SU-DHL-6 (cell line): Measurements from ENCODE around the gene PPP6C.
"Not testable (repeated sequence)": the region's sequence is repeated elsewhere in the genome, so short reads cannot be mapped to it uniquely, and the experiment has no call there.

Experiments used
- H2AFZ ChIP-seq: fragments of 200-600 bp; sonication (generic); 2 replicates; pipeline ENCODE4 v1.6.1; 2014; ENCODE audit warnings: low read depth, mild to moderate bottlenecking, moderate library complexity, mixed read lengths, antibody characterized with exemption, low read length; ENCODE audit not compliant: severe bottlenecking
- H3F3A ChIP-seq: fragments of 200-600 bp; shearing (Covaris generic); 2 replicates; pipeline ENCODE4 v1.6.0; 2016; ENCODE audit warnings: antibody characterized with exemption, mild to moderate bottlenecking; ENCODE audit not compliant: insufficient read depth
- H3K27ac ChIP-seq: fragments of 200-600 bp; sonication (generic); 2 replicates; pipeline ENCODE4 v1.5.1; 2016; ENCODE audit warnings: low read depth, mild to moderate bottlenecking, low read length, moderate library complexity, mixed read lengths
- H3K27me3 ChIP-seq: fragments of 200-600 bp; sonication (generic), shearing (Covaris generic); 2 replicates; pipeline ENCODE4 v1.6.0; 2014; ENCODE audit warnings: mild to moderate bottlenecking, low read length
- H3K36me3 ChIP-seq: fragments of 200-600 bp; sonication (generic); 2 replicates; pipeline ENCODE4 v1.6.1; 2014; ENCODE audit warnings: mild to moderate bottlenecking, low read length, mixed read lengths
- H3K4me2 ChIP-seq: fragments of 300-600, 200-600 bp; shearing (Covaris generic), sonication (generic); 2 replicates; pipeline ENCODE4 v1.6.0; 2014; ENCODE audit warnings: low read length, low read depth, mild to moderate bottlenecking; ENCODE audit not compliant: poor library complexity, severe bottlenecking
- H3K4me3 ChIP-seq: fragments of 200-600 bp; sonication (generic); 2 replicates; pipeline ENCODE4 v1.5.1; 2014; ENCODE audit warnings: antibody characterized with exemption, low read length, mild to moderate bottlenecking, mixed read lengths; ENCODE audit not compliant: insufficient read depth, poor library complexity, severe bottlenecking
- H3K79me2 ChIP-seq: fragments of 200-600 bp; sonication (generic); 2 replicates; pipeline ENCODE4 v1.6.1; 2014; ENCODE audit warnings: mild to moderate bottlenecking, low read length, moderate library complexity; ENCODE audit not compliant: insufficient read depth
- H3K9ac ChIP-seq: fragments of 200-600 bp; sonication (generic); 2 replicates; pipeline ENCODE4 v1.7.0; 2014; ENCODE audit warnings: mild to moderate bottlenecking, low read length
- H3K9me2 ChIP-seq: fragments of 200-600 bp; sonication (generic); replicated peaks from 2 replicates; pipeline ENCODE4 v1.6.1; 2014; ENCODE audit warnings: low read length; ENCODE audit not compliant: insufficient read depth
- H3K9me3 ChIP-seq: fragments of 200-600 bp; sonication (generic); 2 replicates; pipeline ENCODE4 v1.6.1; 2014; ENCODE audit warnings: low read length, mixed read lengths; ENCODE audit not compliant: insufficient read depth
- H4K20me1 ChIP-seq: fragments of 200-600 bp; sonication (generic); 2 replicates; pipeline ENCODE4 v1.6.1; 2014; ENCODE audit warnings: low read depth, mild to moderate bottlenecking, antibody characterized with exemption, low read length, moderate library complexity, mixed read lengths
- CTCF ChIP-seq: fragments of 200-600 bp; sonication (generic); IDR thresholded peaks from one replicate; pipeline ENCODE4 v1.5.1; 2017; ENCODE audit warnings: antibody characterized with exemption, mild to moderate bottlenecking, low read length, moderate library complexity; ENCODE audit not compliant: insufficient read depth, poor library complexity, severe bottlenecking
- EZH2phosphoT487 ChIP-seq: fragments of 200-600 bp; sonication (generic), shearing (Covaris generic); conservative IDR thresholded peaks from 2 replicates; pipeline ENCODE4 v1.6.1; 2018; ENCODE audit warnings: mild to moderate bottlenecking, antibody characterized with exemption, low read length, moderate library complexity, mixed read lengths

Gene PPP6C

GRCh38 chr9:125202846-125203618 is 13.4 kb upstream of the PPP6C start:
- Histone ChIP-seq H3F3A (no peaks in the 10 kb centered on the region), H3K9ac (no peak overlapping the region), H3K9me2 (no peaks in the 10 kb centered on the region), H3K4me3 (no peak overlapping the region), H3K79me2 (peaks cover 9% of the 10 kb centered on the region; the same call in 1 of the 2 replicates), H3K9me3 (no peaks in the 10 kb centered on the region), H3K27ac (no peak overlapping the region), H3K36me3 (0 out of 2 replicates have a peak, but pooled peaks cover 3% of the 10 kb centered on the region), H3K4me2 (no peak overlapping the region), H4K20me1 (no peaks in the 10 kb centered on the region), H3K27me3 (no peaks in the 10 kb centered on the region), H2AFZ (no peak overlapping the region)
- no peak for TF ChIP-seq EZH2phosphoT487
- TF ChIP-seq CTCF = no peak

GRCh38 chr9:125200216-125201047 is 10.8 kb upstream of the PPP6C start, which contains the start of gene RABEPK:
RABEPK (plus strand) TSS chr9:125200542; CDS start chr9:125203014, 2,472 bp downstream.
- Histone ChIP-seq H3K27me3 (no peaks in the 10 kb centered on the region), H3K36me3 (0 out of 2 replicates have a peak, but pooled peaks cover 3% of the 10 kb centered on the region), H3K27ac (peak within 1 kb of the TSS; percentile 56), H3K4me3 (peak within 1 kb of the TSS; percentile 88), H3K4me2 (peak within 1 kb of the TSS; percentile 91), H3K79me2 (peaks cover 9% of the 10 kb centered on the region; the same call in 1 of the 2 replicates), H3F3A (no peaks in the 10 kb centered on the region), H3K9me2 (no peaks in the 10 kb centered on the region), H2AFZ (peak within 1 kb of the TSS; percentile 94), H3K9me3 (no peaks in the 10 kb centered on the region), H4K20me1 (no peaks in the 10 kb centered on the region), H3K9ac (peak within 1 kb of the TSS; percentile 65)
- TF ChIP-seq CTCF = no peak
- no peak for TF ChIP-seq EZH2phosphoT487

GRCh38 chr9:125195591-125195990 is 6.0 kb upstream of the PPP6C start:
- not testable (repeated sequence) for H3K9ac ChIP-seq, H3K4me2 ChIP-seq, H3K27ac ChIP-seq, H3K4me3 ChIP-seq, H3K79me2 ChIP-seq, H3K9me2 ChIP-seq, H3F3A ChIP-seq, H3K9me3 ChIP-seq, H2AFZ ChIP-seq, H3K27me3 ChIP-seq, H4K20me1 ChIP-seq, H3K36me3 ChIP-seq

GRCh38 chr9:125194466-125194865 is 4.9 kb upstream of the PPP6C start:
- not testable (repeated sequence) for H3K36me3 ChIP-seq, H3K27me3 ChIP-seq, H3K9ac ChIP-seq, H3K27ac ChIP-seq, H3K9me3 ChIP-seq, H3K9me2 ChIP-seq, H3K4me2 ChIP-seq, H3K79me2 ChIP-seq, H2AFZ ChIP-seq, H4K20me1 ChIP-seq, H3K4me3 ChIP-seq, H3F3A ChIP-seq
